ENCODE results near the gene NMU.

DNA sequence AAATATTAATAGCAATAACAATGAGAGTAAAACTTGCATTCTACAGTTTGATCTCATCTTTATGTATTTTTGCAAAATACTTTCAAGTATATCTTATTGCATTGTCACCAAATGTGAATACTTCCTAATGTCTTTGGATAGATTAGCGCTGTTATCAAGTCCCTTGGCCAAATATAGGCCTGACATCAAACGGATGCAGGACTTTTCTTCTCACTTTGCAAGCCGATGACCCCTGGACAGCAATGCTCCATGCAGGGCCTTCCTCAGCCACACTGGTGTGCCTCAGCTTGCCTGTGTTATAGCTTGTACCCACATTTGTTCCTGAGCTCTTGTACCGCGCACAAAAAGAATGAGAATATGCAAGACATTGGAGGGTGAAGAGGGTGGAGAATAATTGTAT lies 18.0 kb upstream of the NMU start:
- TF ChIP-seq, protein P1, sequence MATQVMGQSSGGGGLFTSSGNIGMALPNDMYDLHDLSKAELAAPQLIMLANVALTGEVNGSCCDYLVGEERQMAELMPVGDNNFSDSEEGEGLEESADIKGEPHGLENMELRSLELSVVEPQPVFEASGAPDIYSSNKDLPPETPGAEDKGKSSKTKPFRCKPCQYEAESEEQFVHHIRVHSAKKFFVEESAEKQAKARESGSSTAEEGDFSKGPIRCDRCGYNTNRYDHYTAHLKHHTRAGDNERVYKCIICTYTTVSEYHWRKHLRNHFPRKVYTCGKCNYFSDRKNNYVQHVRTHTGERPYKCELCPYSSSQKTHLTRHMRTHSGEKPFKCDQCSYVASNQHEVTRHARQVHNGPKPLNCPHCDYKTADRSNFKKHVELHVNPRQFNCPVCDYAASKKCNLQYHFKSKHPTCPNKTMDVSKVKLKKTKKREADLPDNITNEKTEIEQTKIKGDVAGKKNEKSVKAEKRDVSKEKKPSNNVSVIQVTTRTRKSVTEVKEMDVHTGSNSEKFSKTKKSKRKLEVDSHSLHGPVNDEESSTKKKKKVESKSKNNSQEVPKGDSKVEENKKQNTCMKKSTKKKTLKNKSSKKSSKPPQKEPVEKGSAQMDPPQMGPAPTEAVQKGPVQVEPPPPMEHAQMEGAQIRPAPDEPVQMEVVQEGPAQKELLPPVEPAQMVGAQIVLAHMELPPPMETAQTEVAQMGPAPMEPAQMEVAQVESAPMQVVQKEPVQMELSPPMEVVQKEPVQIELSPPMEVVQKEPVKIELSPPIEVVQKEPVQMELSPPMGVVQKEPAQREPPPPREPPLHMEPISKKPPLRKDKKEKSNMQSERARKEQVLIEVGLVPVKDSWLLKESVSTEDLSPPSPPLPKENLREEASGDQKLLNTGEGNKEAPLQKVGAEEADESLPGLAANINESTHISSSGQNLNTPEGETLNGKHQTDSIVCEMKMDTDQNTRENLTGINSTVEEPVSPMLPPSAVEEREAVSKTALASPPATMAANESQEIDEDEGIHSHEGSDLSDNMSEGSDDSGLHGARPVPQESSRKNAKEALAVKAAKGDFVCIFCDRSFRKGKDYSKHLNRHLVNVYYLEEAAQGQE (IDR thresholded peaks at IDR 0.05; ENCODE audit: insufficient read depth in 1 of 2, low read depth in 2 of 2, low read length in 2 of 2): no peak
- TF ChIP-seq SIN3A (IDR thresholded peaks at IDR 0.05; ENCODE audit: borderline replicate concordance, insufficient read depth, low read length) (no peak), POLR2AphosphoS5 (IDR thresholded peaks at IDR 0.05; ENCODE audit: low read depth, low read length) (no peak), TAF1 (IDR thresholded peaks at IDR 0.05; ENCODE audit: borderline replicate concordance, insufficient read depth, low read length) (no peak), FOXP2 (optimal IDR thresholded peaks at IDR 0.05; ENCODE audit: borderline replicate concordance, extremely low read depth, extremely low read length, insufficient read depth) (no peak)
